GM21619 (cell line): ENCODE data around the gene SORBS2.

Source experiments
- ATAC-seq: cut with Tn5 transposase; IDR thresholded peaks from one replicate; pipeline ENCODE4 v1.9.1; 2021; ENCODE audit not compliant: unreplicated experiment

Gene SORBS2

GRCh38 chr4:185835814-185836213 lies 23.8 kb upstream of the SORBS2 start:
- ATAC-seq: no peak

GRCh38 chr4:185835336-185835735 lies 23.3 kb upstream of the SORBS2 start:
- ATAC-seq: no peak

- no peak for ATAC-seq
Observed at GRCh38 chr4:185834778-185835177, 22.8 kb upstream of the SORBS2 start.

GRCh38 chr4:185834088-185834487 lies 22.1 kb upstream of the SORBS2 start:
- no peak for ATAC-seq

- ATAC-seq: no peak
Observed at GRCh38 chr4:185833055-185833598, 21.1 kb upstream of the SORBS2 start.

- no peak for ATAC-seq
Observed at GRCh38 chr4:185831125-185831815, 19.3 kb upstream of the SORBS2 start.

- ATAC-seq: no peak
Observed at GRCh38 chr4:185830263-185830994, 18.4 kb upstream of the SORBS2 start.

GRCh38 chr4:185826381-185826780 lies 14.4 kb upstream of the SORBS2 start:
- ATAC-seq: no peak

GRCh38 chr4:185825737-185826136 lies 13.7 kb upstream of the SORBS2 start:
- ATAC-seq: no peak

- no peak for ATAC-seq
Observed at GRCh38 chr4:185822791-185823190, 10.8 kb upstream of the SORBS2 start.

GRCh38 chr4:185821029-185821419 lies 9.0 kb upstream of the SORBS2 start:
- no peak for ATAC-seq

- ATAC-seq: no peak
Observed at GRCh38 chr4:185820146-185821028, 8.4 kb upstream of the SORBS2 start.

- ATAC-seq: no peak
Observed at GRCh38 chr4:185819144-185819543, 7.2 kb upstream of the SORBS2 start.

- no peak for ATAC-seq
Observed at GRCh38 chr4:185817403-185817818, 5.4 kb upstream of the SORBS2 start.

- ATAC-seq: no peak
Observed at GRCh38 chr4:185813133-185813532, 1.1 kb upstream of the SORBS2 start.

GRCh38 chr4:185810746-185811508 lies 1.1 kb downstream of the SORBS2 start:
- ATAC-seq: no peak

GRCh38 chr4:185809533-185810071 lies 2.4 kb downstream of the SORBS2 start:
- ATAC-seq: no peak

- ATAC-seq: no peak
Observed at GRCh38 chr4:185809121-185809520, 2.9 kb downstream of the SORBS2 start.

- ATAC-seq: no peak
Observed at GRCh38 chr4:185805979-185806378, 6.0 kb downstream of the SORBS2 start.

GRCh38 chr4:185805262-185805802 lies 6.7 kb downstream of the SORBS2 start:
- no peak for ATAC-seq
